Thoracic aorta (tissue), 2 donors: Measurements from ENCODE around the gene RASA3. TPM values are rescaled to one million over a fixed set of nuclear protein-coding genes. Genes with fewer than 3 reads are reported as not detected.

Source experiments
- ATAC-seq: fragments of 150-250 bp; one replicate; pipeline ENCODE4 v1.8.0; 2017; ENCODE audit warnings: low read depth; ENCODE audit not compliant: insufficient number of reproducible peaks, low FRiP score
- DNase-seq: peaks from one replicate; pipeline ENCODE4 v3.0.0-alpha.2; 2020; ENCODE audit warnings: low spot score
- H3K27ac ChIP-seq, 2 donors: fragments of 200-600 bp; sonication (generic); 1 replicate in 1 of 2; 2 replicates in 1 of 2; pipeline ENCODE4 v1.5.1; 2016; ENCODE audit warnings: mild to moderate bottlenecking in 2 of 2, moderate library complexity in 2 of 2
- H3K27me3 ChIP-seq: fragments of 200-600 bp; sonication (generic); replicated peaks from 2 replicates; pipeline ENCODE4 v1.6.0; 2016; ENCODE audit warnings: mild to moderate bottlenecking; ENCODE audit not compliant: insufficient read depth
- H3K36me3 ChIP-seq: fragments of 200-600 bp; sonication (generic); one replicate; pipeline ENCODE4 v1.5.1; 2016
- H3K4me1 ChIP-seq, 2 donors: fragments of 200-600 bp; sonication (generic); 1 replicate in 1 of 2; 2 replicates in 1 of 2; pipeline versions ENCODE4 v1.5.1 to v1.6.0; 2016; ENCODE audit warnings: low read depth in 2 of 2, mild to moderate bottlenecking in 1 of 2; ENCODE audit not compliant: control insufficient read depth in 1 of 2
- H3K4me3 ChIP-seq: fragments of 200-600 bp; sonication (generic); 2 replicates; pipeline ENCODE4 v1.5.1; 2016; ENCODE audit warnings: mild to moderate bottlenecking
- H3K9me3 ChIP-seq: fragments of 200-600 bp; sonication (generic); 2 replicates; pipeline ENCODE4 v1.5.1; 2016
- CTCF ChIP-seq: fragments of 200-600 bp; sonication (generic); IDR thresholded peaks from one replicate; pipeline ENCODE4 v1.5.1; 2019; ENCODE audit warnings: antibody characterized with exemption
- total RNA-seq, 2 donors: library from RNA; depleted of rRNA; stranded (reverse); fragments of >200 nt; gene quantifications; one replicate each; pipeline versions ENCODE4 v1.1.0 to v1.2.3, GENCODE V29; 2016

Gene RASA3
- total RNA-seq, 2 donors from 2014 or later, result 38.9 to 48.6 TPM

DNA sequence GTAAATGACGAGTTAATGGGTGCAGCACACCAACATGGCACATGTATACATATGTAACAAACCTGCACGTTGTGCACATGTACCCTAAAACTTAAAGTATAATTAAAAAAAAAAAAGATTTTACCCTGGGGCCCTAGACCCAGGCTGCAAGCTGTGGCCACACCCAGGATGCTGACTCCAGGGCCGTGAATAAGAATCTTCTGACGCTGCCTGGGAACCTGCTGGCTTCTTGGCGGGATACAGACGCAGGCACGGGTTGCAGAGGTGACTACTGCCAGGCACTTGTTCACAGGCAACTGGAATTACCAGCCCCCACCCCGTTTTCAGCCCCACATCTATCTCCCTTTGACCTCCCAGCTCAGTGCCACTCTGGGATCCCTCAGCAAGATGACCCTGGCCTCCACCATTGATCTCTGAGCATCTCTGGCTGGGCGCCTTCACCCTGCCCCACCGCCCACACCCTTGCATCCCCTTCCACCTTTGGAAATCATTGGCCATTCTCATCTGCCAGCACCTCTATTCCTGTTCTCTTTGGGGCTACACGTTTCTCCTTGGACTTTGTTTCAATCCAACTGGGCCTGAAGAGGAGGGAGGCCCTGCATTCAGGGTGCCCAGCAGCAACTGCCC lies 25.6 kb upstream of the RASA3 start:
- peaks cover 0 to 22% of the 10 kb centered on the region in 2 donors for H3K4me1 ChIP-seq
- ATAC-seq (no peak), DNase-seq (no peak)
- H3K36me3 ChIP-seq, result no peaks in the 10 kb centered on the region
- H3K27me3 ChIP-seq, result no peaks in the 10 kb centered on the region
- no peaks in the 10 kb centered on the region for H3K9me3 ChIP-seq
- no peak overlapping the region for H3K27ac ChIP-seq
- no peak overlapping the region for H3K4me3 ChIP-seq
- no peak for TF ChIP-seq CTCF

DNA sequence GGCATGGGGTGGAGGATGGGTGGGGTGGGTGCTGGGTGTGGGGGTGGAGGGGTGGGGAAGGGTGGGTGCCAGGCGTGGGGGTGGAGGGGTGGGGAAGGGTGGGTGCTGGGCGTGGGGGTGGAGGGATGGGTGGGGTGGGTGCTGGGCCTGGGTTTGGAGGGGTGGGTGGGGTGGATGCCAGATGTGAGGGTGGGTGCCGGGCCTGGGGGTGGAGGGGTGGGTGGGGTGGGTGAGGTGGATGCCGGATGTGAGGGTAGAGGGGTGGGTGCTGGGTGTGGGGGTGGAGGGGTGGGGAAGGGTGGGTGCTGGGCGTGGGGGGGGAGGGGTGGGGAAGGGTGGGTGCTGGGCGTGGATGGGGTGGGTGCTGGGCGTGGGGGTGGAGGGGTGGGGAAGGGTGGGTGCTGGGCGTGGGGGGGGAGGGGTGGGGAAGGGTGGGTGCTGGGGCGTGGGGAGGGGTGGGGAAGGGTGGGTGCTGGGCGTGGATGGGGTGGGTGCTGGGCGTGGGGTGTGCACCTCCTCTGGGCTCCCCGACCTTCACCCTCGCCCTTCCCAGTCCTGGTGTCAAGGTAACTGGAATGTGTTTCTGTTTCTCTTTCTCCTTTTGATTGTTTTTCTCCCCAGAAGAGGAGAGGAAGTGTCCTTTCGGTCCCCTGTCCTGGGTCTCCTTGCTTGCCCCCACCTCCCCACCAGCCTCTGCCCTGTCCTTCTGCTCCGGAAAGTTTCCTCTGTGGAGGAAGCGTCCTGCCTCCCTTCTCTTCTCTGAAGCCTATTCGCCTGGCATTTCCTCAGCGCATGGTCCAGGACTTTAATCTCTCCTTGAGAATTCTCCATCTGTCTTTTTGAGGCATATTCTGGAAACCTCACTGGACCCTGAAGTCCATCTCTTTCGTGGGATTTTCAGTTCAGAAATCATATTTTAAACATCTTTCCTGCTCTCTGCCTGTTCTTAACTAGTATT lies 23.8 kb upstream of the RASA3 start:
- Histone ChIP-seq H3K4me1 (peaks cover 0 to 16% of the 10 kb centered on the region in 2 donors), H3K36me3 (no peaks in the 10 kb centered on the region), H3K9me3 (no peaks in the 10 kb centered on the region), H3K27ac (no peak overlapping the region), H3K4me3 (peak overlapping the region; percentile 27), H3K27me3 (no peaks in the 10 kb centered on the region)
- DNase-seq (no peak), ATAC-seq (no peak)
- TF ChIP-seq CTCF, result no peak

DNA sequence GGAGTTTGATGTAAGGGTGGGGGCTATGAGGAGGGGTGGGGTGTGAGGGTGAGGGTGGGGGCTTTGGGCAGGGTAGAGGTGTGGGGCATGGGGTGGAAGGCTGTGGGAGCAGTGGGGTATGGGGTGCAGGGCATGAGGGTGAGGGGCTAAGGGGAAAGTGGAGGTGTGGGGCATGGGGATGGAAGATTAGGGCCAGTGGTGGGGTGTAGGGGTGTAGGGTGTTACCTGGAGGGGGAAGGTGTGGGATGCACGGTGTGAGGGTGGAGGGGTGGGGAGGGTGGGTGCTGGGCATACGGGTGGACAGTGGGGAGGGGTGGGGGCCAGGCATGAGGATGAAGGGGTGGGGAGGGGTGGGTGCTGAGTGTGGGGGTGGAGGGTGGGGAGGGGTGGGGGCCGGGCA lies 22.9 kb upstream of the RASA3 start:
- Histone ChIP-seq H3K4me3 (no peak overlapping the region), H3K36me3 (no peaks in the 10 kb centered on the region), H3K9me3 (no peaks in the 10 kb centered on the region), H3K4me1 (peaks cover 0 to 16% of the 10 kb centered on the region in 2 donors), H3K27me3 (no peaks in the 10 kb centered on the region), H3K27ac (no peak overlapping the region)
- DNase-seq (no peak), ATAC-seq (no peak)
- no peak for TF ChIP-seq CTCF

DNA sequence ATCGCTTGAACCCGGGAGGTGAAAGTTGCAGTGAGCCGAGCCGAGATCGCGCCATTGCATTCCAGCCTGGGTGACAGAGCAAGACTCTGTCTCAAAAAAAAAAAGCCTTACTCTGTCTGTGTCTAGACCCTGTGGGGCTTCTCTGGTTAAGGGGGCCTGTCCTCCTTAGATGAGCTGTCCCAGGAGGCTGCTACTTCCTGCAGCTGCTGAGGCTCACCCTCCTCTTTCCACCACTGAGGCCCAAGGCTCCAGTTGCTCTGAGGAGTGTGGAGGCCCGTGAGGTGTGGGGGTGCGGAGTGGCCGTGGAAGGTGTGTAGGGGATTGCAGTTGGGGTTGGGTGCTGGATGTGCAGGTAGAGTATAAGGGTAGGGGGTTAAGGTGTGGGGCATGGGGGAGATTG lies 22.1 kb upstream of the RASA3 start:
- no peak overlapping the region for H3K27ac ChIP-seq
- H3K36me3 ChIP-seq, result no peaks in the 10 kb centered on the region
- DNase-seq, result no peak
- TF ChIP-seq CTCF, result no peak
- H3K27me3 ChIP-seq, result no peaks in the 10 kb centered on the region
- no peak for ATAC-seq
- H3K9me3 ChIP-seq, result no peaks in the 10 kb centered on the region
- H3K4me3 ChIP-seq, result no peak overlapping the region
- H3K4me1 ChIP-seq, result peaks cover 0 to 16% of the 10 kb centered on the region in 2 donors

DNA sequence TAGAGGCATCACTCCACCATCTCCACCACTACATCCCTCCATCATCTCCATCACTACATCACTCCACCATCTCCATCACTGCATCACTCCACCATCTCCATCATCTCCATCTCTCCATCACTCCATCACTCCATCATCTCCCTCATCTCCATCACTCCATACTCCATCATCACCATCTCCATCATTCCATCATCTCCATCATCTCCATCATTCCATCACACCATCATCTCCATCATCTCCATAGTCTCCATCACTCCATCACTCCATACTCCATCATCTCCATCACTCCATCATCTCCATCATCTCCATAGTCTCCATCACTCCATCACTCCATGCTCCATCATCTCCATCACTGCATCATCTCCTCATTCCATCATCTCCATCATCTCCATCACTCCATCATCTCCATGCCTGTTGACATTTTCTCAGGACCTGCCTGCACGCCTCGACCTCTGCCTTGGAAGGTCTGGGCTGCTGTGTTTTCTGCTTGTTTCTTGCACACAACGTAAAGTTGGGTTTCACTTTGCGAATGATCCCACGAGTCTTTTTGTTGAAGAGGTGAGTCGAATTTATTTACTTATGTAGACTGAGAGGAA lies 21.2 kb upstream of the RASA3 start:
- ATAC-seq, result no peak
- peak overlapping the region; percentile 21 to 33 for H3K27ac ChIP-seq
- no peaks in the 10 kb centered on the region for H3K27me3 ChIP-seq
- peaks cover 0 to 16% of the 10 kb centered on the region in 2 donors for H3K4me1 ChIP-seq
- TF ChIP-seq CTCF, result no peak
- no peaks in the 10 kb centered on the region for H3K36me3 ChIP-seq
- no peak overlapping the region for H3K4me3 ChIP-seq
- no peak for DNase-seq
- H3K9me3 ChIP-seq, result no peaks in the 10 kb centered on the region
